HG03442 (cell line): ENCODE measurements around the gene ESPN.

Source experiments
- ATAC-seq: cut with Tn5 transposase; IDR thresholded peaks from one replicate; pipeline ENCODE4 v1.9.1; 2021; ENCODE audit warnings: mild to moderate bottlenecking, moderate library complexity; ENCODE audit not compliant: unreplicated experiment

ESPN gene

GRCh38 chr1:6401673-6402072, 22.9 kb upstream of the ESPN start:
- no peak for ATAC-seq

- no peak for ATAC-seq
These were observed 16.6 kb upstream of the ESPN start for GRCh38 chr1:6408023-6408422.

- no peak for ATAC-seq
These were observed 15.5 kb upstream of the ESPN start for GRCh38 chr1:6409053-6409452.

GRCh38 chr1:6409733-6410132, 14.8 kb upstream of the ESPN start:
- no peak for ATAC-seq

- no peak for ATAC-seq
These were observed 14.2 kb upstream of the ESPN start for GRCh38 chr1:6410248-6410893.

- ATAC-seq = no peak
These were observed 11.7 kb upstream of the ESPN start for GRCh38 chr1:6412896-6413295.

GRCh38 chr1:6414443-6414844, 10.1 kb upstream of the ESPN start:
- peak; percentile 72 for ATAC-seq

GRCh38 chr1:6414881-6415626, 9.5 kb upstream of the ESPN start:
- ATAC-seq = no peak

GRCh38 chr1:6416295-6416656, 8.3 kb upstream of the ESPN start:
- no peak for ATAC-seq

GRCh38 chr1:6416906-6417305, 7.7 kb upstream of the ESPN start:
- ATAC-seq = no peak

GRCh38 chr1:6417961-6418667, 6.5 kb upstream of the ESPN start:
- ATAC-seq = no peak

GRCh38 chr1:6418668-6419396, 5.7 kb upstream of the ESPN start:
- no peak for ATAC-seq

- no peak for ATAC-seq
These were observed 5.2 kb upstream of the ESPN start for GRCh38 chr1:6419397-6419803.

GRCh38 chr1:6419804-6420453, 4.6 kb upstream of the ESPN start, which contains the start of gene HES2:
Gene HES2, minus strand, starts transcription at chr1:6419919. Its CDS starts 99 bp downstream, at chr1:6419820.
- no peak for ATAC-seq

- no peak for ATAC-seq
These were observed 4.0 kb upstream of the ESPN start for GRCh38 chr1:6420454-6421042.

- no peak for ATAC-seq
These were observed 3.3 kb upstream of the ESPN start for GRCh38 chr1:6421266-6421665.

- ATAC-seq = no peak
These were observed 1.1 kb upstream of the ESPN start for GRCh38 chr1:6423321-6423999.

GRCh38 chr1:6424000-6424565, 493 bp upstream of the ESPN start:
- ATAC-seq = no peak

GRCh38 chr1:6425658-6426057, 1.1 kb downstream of the ESPN start:
- ATAC-seq = no peak
